OCI-LY3 (cell line): Measurements from ENCODE around the gene WDR12.

Experiments
- H2AFZ ChIP-seq: fragments of 200-600, 300-600 bp; shearing (Covaris generic); 2 replicates; pipeline ENCODE4 v1.6.0; 2014; ENCODE audit warnings: antibody characterized with exemption, low read depth, low read length
- H3K27ac ChIP-seq: fragments of 200-600, 300-600 bp; sonication (generic); 2 replicates; pipeline ENCODE4 v1.5.1; 2014; ENCODE audit warnings: mild to moderate bottlenecking, low read length, moderate library complexity, mixed read lengths
- H3K27me3 ChIP-seq: fragments of 200-600, 300-600 bp; sonication (generic); 2 replicates; pipeline ENCODE4 v1.6.1; 2014; ENCODE audit warnings: low read depth, low read length, mixed read lengths
- H3K36me3 ChIP-seq: fragments of 200-600, 300-600 bp; sonication (generic); replicated peaks from 2 replicates; pipeline ENCODE3; 2014; ENCODE audit warnings: low read depth, low read length, mixed read lengths
- H3K4me1 ChIP-seq: fragments of 300-600, 200-600 bp; sonication (generic); 2 replicates; pipeline ENCODE4 v1.6.1; 2014; ENCODE audit warnings: low read length, mixed read lengths
- H3K4me2 ChIP-seq: fragments of 200-600, 300-600 bp; sonication (generic); 2 replicates; pipeline ENCODE4 v1.6.1; 2014; ENCODE audit warnings: low read length, mixed read lengths
- H3K4me3 ChIP-seq: fragments of 300-600, 200-600 bp; sonication (generic); 2 replicates; pipeline ENCODE4 v1.5.1; 2014; ENCODE audit warnings: antibody characterized with exemption, mild to moderate bottlenecking, low read length, moderate library complexity
- H3K79me2 ChIP-seq: fragments of 300-600, 200-600 bp; shearing (Covaris generic); 2 replicates; pipeline ENCODE4 v1.6.1; 2014; ENCODE audit warnings: mild to moderate bottlenecking, low read length, mixed read lengths
- H3K9ac ChIP-seq: fragments of 300-600, 200-600 bp; shearing (Covaris generic); 2 replicates; pipeline ENCODE4 v1.6.0; 2014; ENCODE audit warnings: mild to moderate bottlenecking, low read length, moderate library complexity
- H3K9me3 ChIP-seq: fragments of 200-600, 300-600 bp; shearing (Covaris generic); 2 replicates; pipeline ENCODE4 v1.6.1; 2014; ENCODE audit warnings: low read length, mixed read lengths; ENCODE audit not compliant: insufficient read depth
- H4K20me1 ChIP-seq: fragments of 200-600, 300-600 bp; sonication (generic); 2 replicates; pipeline ENCODE4 v1.6.1; 2016; ENCODE audit warnings: low read length, mixed read lengths; ENCODE audit not compliant: insufficient read depth
- EZH2phosphoT487 ChIP-seq: fragments of 200-600 bp; shearing (Covaris generic); IDR thresholded peaks from 2 replicates; pipeline ENCODE4 v1.6.1; 2018; ENCODE audit warnings: antibody characterized with exemption, mixed run types, low read depth
- TF ChIP-seq, protein P1 (sequence below): fragments of 200-600, 300-600 bp; sonication (generic); IDR thresholded peaks from 2 replicates; pipeline ENCODE4 v1.5.1; 2014; ENCODE audit warnings: antibody characterized with exemption, low read length, low read depth

The WDR12 gene

DNA sequence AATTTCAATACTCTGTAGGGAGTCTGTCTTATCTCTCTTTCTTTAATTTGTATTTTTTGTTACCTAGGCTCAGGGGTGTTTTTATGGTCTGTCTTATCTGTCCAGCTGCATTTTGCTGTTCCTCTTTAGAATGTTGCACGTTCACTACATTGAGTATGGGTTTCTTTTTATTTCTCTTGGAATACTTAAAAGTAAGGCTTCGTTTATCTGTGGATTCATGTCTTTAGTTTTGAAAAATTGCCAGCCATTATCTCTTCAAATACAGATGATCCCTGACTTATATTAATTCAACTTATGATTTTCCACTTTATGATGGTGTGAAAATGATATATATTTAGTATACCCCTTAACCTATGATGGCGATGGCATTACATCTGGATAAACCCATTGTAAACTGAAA lies 27.5 kb upstream of the WDR12 start:
- Histone ChIP-seq H3K4me1 (no peaks in the 10 kb centered on the region), H3K79me2 (no peaks in the 10 kb centered on the region), H3K9me3 (no peaks in the 10 kb centered on the region), H4K20me1 (no peaks in the 10 kb centered on the region), H3K4me2 (no peak overlapping the region), H3K27me3 (no peaks in the 10 kb centered on the region), H3K9ac (no peak overlapping the region), H3K4me3 (no peak overlapping the region), H3K36me3 (no peaks in the 10 kb centered on the region), H2AFZ (no peak overlapping the region), H3K27ac (no peak overlapping the region)
- no peak for TF ChIP-seq EZH2phosphoT487
- TF ChIP-seq, protein P1, sequence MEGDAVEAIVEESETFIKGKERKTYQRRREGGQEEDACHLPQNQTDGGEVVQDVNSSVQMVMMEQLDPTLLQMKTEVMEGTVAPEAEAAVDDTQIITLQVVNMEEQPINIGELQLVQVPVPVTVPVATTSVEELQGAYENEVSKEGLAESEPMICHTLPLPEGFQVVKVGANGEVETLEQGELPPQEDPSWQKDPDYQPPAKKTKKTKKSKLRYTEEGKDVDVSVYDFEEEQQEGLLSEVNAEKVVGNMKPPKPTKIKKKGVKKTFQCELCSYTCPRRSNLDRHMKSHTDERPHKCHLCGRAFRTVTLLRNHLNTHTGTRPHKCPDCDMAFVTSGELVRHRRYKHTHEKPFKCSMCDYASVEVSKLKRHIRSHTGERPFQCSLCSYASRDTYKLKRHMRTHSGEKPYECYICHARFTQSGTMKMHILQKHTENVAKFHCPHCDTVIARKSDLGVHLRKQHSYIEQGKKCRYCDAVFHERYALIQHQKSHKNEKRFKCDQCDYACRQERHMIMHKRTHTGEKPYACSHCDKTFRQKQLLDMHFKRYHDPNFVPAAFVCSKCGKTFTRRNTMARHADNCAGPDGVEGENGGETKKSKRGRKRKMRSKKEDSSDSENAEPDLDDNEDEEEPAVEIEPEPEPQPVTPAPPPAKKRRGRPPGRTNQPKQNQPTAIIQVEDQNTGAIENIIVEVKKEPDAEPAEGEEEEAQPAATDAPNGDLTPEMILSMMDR: no peak

DNA sequence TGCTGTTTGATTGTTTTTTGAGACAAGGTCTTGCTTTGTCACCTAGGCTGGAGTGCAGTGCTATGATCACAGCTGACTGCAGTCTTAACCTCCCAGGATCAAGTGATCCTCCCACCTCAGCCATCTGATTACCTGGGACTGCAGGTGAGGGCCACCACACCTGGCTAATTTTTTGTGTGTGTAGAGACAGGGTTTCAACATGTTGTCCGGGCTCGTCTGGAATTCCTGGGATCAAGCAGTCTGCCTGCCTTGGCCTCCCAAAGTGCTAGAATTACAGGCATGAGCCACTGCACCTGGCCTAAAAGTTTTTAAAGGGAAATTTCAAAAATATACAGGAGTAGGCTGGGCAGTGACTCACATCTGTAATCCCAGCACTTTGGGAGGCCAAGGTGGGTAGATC lies 23.0 kb upstream of the WDR12 start:
- Histone ChIP-seq H4K20me1 (no peaks in the 10 kb centered on the region), H2AFZ (no peak overlapping the region), H3K4me3 (no peak overlapping the region), H3K9me3 (no peaks in the 10 kb centered on the region), H3K79me2 (no peaks in the 10 kb centered on the region), H3K4me1 (no peaks in the 10 kb centered on the region), H3K4me2 (no peak overlapping the region), H3K27me3 (no peaks in the 10 kb centered on the region), H3K36me3 (no peaks in the 10 kb centered on the region), H3K27ac (no peak overlapping the region), H3K9ac (no peak overlapping the region)
- no peak for TF ChIP-seq EZH2phosphoT487
- TF ChIP-seq, protein P1: no peak

DNA sequence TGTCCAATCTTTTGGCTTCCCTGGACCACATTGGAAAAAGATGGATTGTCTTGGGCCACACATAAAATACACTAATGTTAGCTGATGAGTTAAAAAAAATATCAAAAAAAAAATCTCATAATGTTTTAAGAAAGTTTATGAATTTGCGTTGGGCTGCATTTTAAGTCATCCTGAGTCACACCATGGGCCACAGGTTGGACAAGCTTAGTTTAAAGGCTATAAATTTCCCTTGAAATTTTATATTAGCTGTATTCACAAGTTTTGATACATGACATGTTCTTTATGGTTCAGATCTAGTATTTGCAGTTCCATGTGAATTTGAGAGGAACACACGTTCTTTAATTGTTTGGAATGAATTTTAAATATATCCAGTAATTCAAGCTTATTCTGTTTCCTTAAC lies 22.5 kb upstream of the WDR12 start:
- no peak overlapping the region for H2AFZ ChIP-seq
- H3K27ac ChIP-seq: no peak overlapping the region

DNA sequence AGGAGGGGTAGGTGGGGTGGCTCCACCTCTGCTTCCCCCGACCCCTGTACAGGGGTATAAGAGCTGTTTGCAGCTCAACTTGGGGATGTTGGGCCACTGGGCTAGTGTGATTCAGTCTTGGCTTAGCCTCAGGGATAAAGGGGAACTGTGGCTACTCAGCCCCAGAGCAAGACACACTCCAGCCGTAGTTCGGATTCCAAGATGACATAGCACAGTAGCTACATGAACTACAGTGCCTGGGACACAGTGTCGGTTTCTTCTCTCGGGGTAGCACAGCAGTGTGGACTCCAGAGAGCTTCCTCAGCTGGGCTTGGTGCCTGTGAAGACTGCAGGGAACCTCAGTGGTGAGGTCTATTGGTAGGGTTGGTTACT lies 21.7 kb upstream of the WDR12 start:
- TF ChIP-seq, protein P1: no peak
- no peak for TF ChIP-seq EZH2phosphoT487
- Histone ChIP-seq H3K36me3 (no peaks in the 10 kb centered on the region), H3K9ac (no peak overlapping the region), H3K27ac (no peak overlapping the region), H4K20me1 (no peaks in the 10 kb centered on the region), H3K79me2 (no peaks in the 10 kb centered on the region), H3K4me2 (no peak overlapping the region), H2AFZ (no peak overlapping the region), H3K4me1 (no peaks in the 10 kb centered on the region), H3K4me3 (no peak overlapping the region), H3K9me3 (no peaks in the 10 kb centered on the region), H3K27me3 (no peaks in the 10 kb centered on the region)

More for the DNA sequence above, 22.5 kb upstream of the WDR12 start:
- H3K36me3 ChIP-seq: no peaks in the 10 kb centered on the region
- TF ChIP-seq EZH2phosphoT487: no peak
- TF ChIP-seq, protein P1: no peak
- H3K4me3 ChIP-seq: no peak overlapping the region
- H3K4me1 ChIP-seq: no peaks in the 10 kb centered on the region
- no peaks in the 10 kb centered on the region for H3K79me2 ChIP-seq
- no peak overlapping the region for H3K9ac ChIP-seq
- H3K9me3 ChIP-seq: no peaks in the 10 kb centered on the region
- H4K20me1 ChIP-seq: no peaks in the 10 kb centered on the region
- no peak overlapping the region for H3K4me2 ChIP-seq
- H3K27me3 ChIP-seq: no peaks in the 10 kb centered on the region
